ENCODE results near the gene CCDC141. TPM values are rescaled to one million over a fixed set of nuclear protein-coding genes. Genes with fewer than 3 reads are reported as not detected.

CCDC141 gene
- total RNA-seq, 3 donors from 2014 or later = 1.3 to 11.7 (median 2.2) TPM

- TF ChIP-seq POLR2A (IDR thresholded peaks at IDR 0.05) (no peak), POLR2AphosphoS5 (IDR thresholded peaks at IDR 0.05) (no peak)
- TF ChIP-seq, protein P1, sequence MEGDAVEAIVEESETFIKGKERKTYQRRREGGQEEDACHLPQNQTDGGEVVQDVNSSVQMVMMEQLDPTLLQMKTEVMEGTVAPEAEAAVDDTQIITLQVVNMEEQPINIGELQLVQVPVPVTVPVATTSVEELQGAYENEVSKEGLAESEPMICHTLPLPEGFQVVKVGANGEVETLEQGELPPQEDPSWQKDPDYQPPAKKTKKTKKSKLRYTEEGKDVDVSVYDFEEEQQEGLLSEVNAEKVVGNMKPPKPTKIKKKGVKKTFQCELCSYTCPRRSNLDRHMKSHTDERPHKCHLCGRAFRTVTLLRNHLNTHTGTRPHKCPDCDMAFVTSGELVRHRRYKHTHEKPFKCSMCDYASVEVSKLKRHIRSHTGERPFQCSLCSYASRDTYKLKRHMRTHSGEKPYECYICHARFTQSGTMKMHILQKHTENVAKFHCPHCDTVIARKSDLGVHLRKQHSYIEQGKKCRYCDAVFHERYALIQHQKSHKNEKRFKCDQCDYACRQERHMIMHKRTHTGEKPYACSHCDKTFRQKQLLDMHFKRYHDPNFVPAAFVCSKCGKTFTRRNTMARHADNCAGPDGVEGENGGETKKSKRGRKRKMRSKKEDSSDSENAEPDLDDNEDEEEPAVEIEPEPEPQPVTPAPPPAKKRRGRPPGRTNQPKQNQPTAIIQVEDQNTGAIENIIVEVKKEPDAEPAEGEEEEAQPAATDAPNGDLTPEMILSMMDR (IDR thresholded peaks at IDR 0.05) = no peak
- H3K36me3 ChIP-seq = no peaks in the 10 kb centered on the region
- no peaks in the 10 kb centered on the region for H3K9me3 ChIP-seq
- H3K27me3 ChIP-seq = no peaks in the 10 kb centered on the region
- no peak for DNase-seq (ENCODE audit: low spot score in 2 of 2)
- H3K4me3 ChIP-seq = no peak overlapping the region
- no peaks in the 10 kb centered on the region for H3K4me1 ChIP-seq
- no peak overlapping the region for H3K27ac ChIP-seq
- intact Hi-C loops (cut with DNase I; ENCODE audit: low total_unique reads) = no loop called here
Observed at GRCh38 chr2:178863130-178863855, 186.6 kb downstream of the CCDC141 start.

DNA sequence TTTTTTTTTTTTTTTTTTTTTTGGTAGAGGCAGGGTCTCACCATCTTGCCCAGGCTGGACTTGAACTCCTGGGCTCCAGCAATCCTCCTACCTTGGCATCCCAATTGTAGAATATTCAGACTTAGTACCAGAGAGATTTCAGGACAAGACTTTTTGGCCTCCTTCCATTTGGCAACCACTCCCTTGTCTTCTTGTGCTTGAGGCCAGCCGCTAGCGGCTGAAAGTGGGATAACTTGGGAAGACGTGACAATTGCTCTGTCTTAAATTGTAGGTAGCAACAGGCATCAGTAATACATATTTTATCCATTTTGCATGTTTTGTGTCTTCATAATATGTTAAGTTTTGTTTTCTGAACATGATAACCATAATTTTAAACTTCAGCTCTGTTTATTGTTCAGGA is 189.4 kb downstream of the CCDC141 start:
- no peak for TF ChIP-seq POLR2AphosphoS5 (IDR thresholded peaks at IDR 0.05)
- TF ChIP-seq, protein P1 (IDR thresholded peaks at IDR 0.05) = peak in 1 of 3 donors; percentile 15
- no peak overlapping the region for H3K4me3 ChIP-seq
- H3K27ac ChIP-seq = no peak overlapping the region
- no peaks in the 10 kb centered on the region for H3K27me3 ChIP-seq
- no peaks in the 10 kb centered on the region for H3K9me3 ChIP-seq
- no peaks in the 10 kb centered on the region for H3K36me3 ChIP-seq
- no peak for DNase-seq (ENCODE audit: low spot score in 2 of 2)
- H3K4me1 ChIP-seq = no peaks in the 10 kb centered on the region
- intact Hi-C loops (cut with DNase I; ENCODE audit: low total_unique reads) = no loop called here

GRCh38 chr2:178859730-178860129 is 190.2 kb downstream of the CCDC141 start:
- Histone ChIP-seq H3K27me3 (no peaks in the 10 kb centered on the region), H3K27ac (no peak overlapping the region), H3K9me3 (no peaks in the 10 kb centered on the region), H3K4me1 (no peaks in the 10 kb centered on the region), H3K36me3 (no peaks in the 10 kb centered on the region), H3K4me3 (no peak overlapping the region)
- no peak for DNase-seq (ENCODE audit: low spot score in 2 of 2)
- intact Hi-C loops (cut with DNase I; ENCODE audit: low total_unique reads) = no loop called here
- TF ChIP-seq, protein P1 (IDR thresholded peaks at IDR 0.05) = no peak
- TF ChIP-seq POLR2AphosphoS5 (IDR thresholded peaks at IDR 0.05) (no peak), POLR2A (IDR thresholded peaks at IDR 0.05) (no peak)

- no peaks in the 10 kb centered on the region for H3K4me1 ChIP-seq
- intact Hi-C loops (cut with DNase I; ENCODE audit: low total_unique reads) = no loop called here
- no peak for DNase-seq (ENCODE audit: low spot score in 2 of 2)
Observed at GRCh38 chr2:178858896-178859625, 190.9 kb downstream of the CCDC141 start.

More at GRCh38 chr2:178858896-178859625, 190.9 kb downstream of the CCDC141 start:
- Histone ChIP-seq H3K27ac (no peak overlapping the region), H3K4me3 (no peak overlapping the region), H3K9me3 (no peaks in the 10 kb centered on the region), H3K36me3 (no peaks in the 10 kb centered on the region), H3K27me3 (no peaks in the 10 kb centered on the region)
- TF ChIP-seq POLR2AphosphoS5 (IDR thresholded peaks at IDR 0.05) (no peak), POLR2A (IDR thresholded peaks at IDR 0.05) (no peak)
- TF ChIP-seq, protein P1 (IDR thresholded peaks at IDR 0.05) = no peak

All from breast epithelium (tissue), 4 donors.